HG03575 (cell line): ENCODE measurements around the gene TRIM47.

ENCODE experiments used
- ATAC-seq: cut with Tn5 transposase; IDR thresholded peaks from one replicate; pipeline ENCODE4 v1.9.1; 2021; ENCODE audit not compliant: unreplicated experiment, insufficient number of reproducible peaks, low FRiP score; ENCODE audit errors: extremely low read depth

The TRIM47 gene

DNA sequence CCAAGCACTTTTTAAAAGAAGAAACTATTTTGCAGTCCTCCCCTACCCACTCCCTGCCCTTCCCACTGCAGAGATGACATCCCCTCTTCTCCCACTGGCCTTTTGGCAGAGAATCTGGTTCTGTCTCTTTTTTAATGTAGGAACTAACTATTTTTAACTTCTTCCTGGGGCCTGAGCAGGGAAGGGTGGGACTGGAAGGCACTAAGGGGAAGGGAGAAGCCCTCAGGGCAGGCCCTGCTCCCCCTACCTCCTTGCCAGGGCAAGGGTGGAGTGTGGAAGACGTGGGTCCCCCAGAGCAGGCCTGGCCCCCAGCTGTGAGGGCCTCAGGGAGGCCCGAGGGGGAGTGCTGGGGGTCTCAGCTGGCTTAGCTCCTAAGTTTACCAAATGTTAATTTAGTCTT lies 53.7 kb downstream of the TRIM47 start:
- no peak for ATAC-seq
